RWPE1 (cell line): ENCODE data around the gene AARS1.
"Not testable (repeated sequence)": the region's sequence is repeated elsewhere in the genome, so short reads cannot be mapped to it uniquely, and the experiment has no call there.

ENCODE experiments used
- CTCF ChIA-PET: fragments of 350-600 bp; sonication (Branson Sonifier 250); formaldehyde crosslinking; extraction: SDS; loops from one replicate; lab custom pipeline; 2021; lab: Yijun Ruan, JAX
- POLR2A ChIA-PET: fragments of 400-600 bp; formaldehyde crosslinking; extraction: SDS; loops from one replicate; lab custom pipeline; 2020; ENCODE audit warnings: antibody characterized with exemption; ENCODE audit not compliant: low non-redundant PET; lab: Yijun Ruan, JAX
- DNase-seq: peaks from one replicate; pipeline ENCODE4 v3.0.0; 2012; ENCODE audit warnings: low spot score
- H3K27ac ChIP-seq: fragments of 450-650 bp; 2 replicates; pipeline ENCODE4 v1.5.1; 2017

Gene AARS1

GRCh38 chr16:70223971-70224513 lies 65.3 kb downstream of the AARS1 start:
- POLR2A ChIA-PET, H3K27ac ChIP-seq, DNase-seq, CTCF ChIA-PET: not testable (repeated sequence)

- CTCF ChIA-PET, POLR2A ChIA-PET, H3K27ac ChIP-seq, DNase-seq: not testable (repeated sequence)
Measured at GRCh38 chr16:70223216-70223615, 66.1 kb downstream of the AARS1 start.

- POLR2A ChIA-PET, DNase-seq, H3K27ac ChIP-seq: not testable (repeated sequence)
- CTCF ChIA-PET, result interaction anchor here (1.4 kb wide), 1 partner anchor 30 kb away, joined by 3 read pairs; no protein-coding TSS in a partner anchor
Measured at GRCh38 chr16:70222574-70222973, 66.7 kb downstream of the AARS1 start.

- POLR2A ChIA-PET, DNase-seq, H3K27ac ChIP-seq: not testable (repeated sequence)
- CTCF ChIA-PET, result interaction anchor here (0.7 kb wide), 1 partner anchor 21 kb away, joined by 3 read pairs; no protein-coding TSS in a partner anchor
Measured at GRCh38 chr16:70218586-70218985, 70.7 kb downstream of the AARS1 start.

GRCh38 chr16:70206382-70206781 lies 82.9 kb downstream of the AARS1 start:
- POLR2A ChIA-PET, DNase-seq, H3K27ac ChIP-seq, CTCF ChIA-PET: not testable (repeated sequence)

GRCh38 chr16:70204668-70205405 lies 84.5 kb downstream of the AARS1 start:
- CTCF ChIA-PET, POLR2A ChIA-PET, DNase-seq, H3K27ac ChIP-seq: not testable (repeated sequence)

GRCh38 chr16:70204010-70204409 lies 85.3 kb downstream of the AARS1 start:
- DNase-seq, CTCF ChIA-PET, H3K27ac ChIP-seq, POLR2A ChIA-PET: not testable (repeated sequence)

GRCh38 chr16:70203508-70203907 lies 85.8 kb downstream of the AARS1 start:
- DNase-seq, H3K27ac ChIP-seq, POLR2A ChIA-PET, CTCF ChIA-PET: not testable (repeated sequence)
